Activated CD4-positive, alpha-beta memory T cell treated with anti-CD3 and anti-CD28 coated beads, Interleukin-2, amount 10 ng/mL, durations not matched to agents 7 days and 5 days (primary cell): Measurements from ENCODE around the gene SELENBP1. TPM values are rescaled to one million over a fixed set of nuclear protein-coding genes. Genes with fewer than 3 reads are reported as not detected.
"Not testable (repeated sequence)": the region's sequence is repeated elsewhere in the genome, so short reads cannot be mapped to it uniquely, and the experiment has no call there.

Source experiments
- CTCF ChIA-PET: fragments of 350-600 bp; sonication (Branson Sonifier 250); formaldehyde crosslinking; loops from one replicate; lab custom pipeline; 2021; ENCODE audit warnings: antibody characterized with exemption, inconsistent platforms; lab: Charles Lee
- POLR2A ChIA-PET: fragments of 350-600 bp; sonication (Branson Sonifier 250); formaldehyde crosslinking; loops from one replicate; lab custom pipeline; 2021; ENCODE audit warnings: antibody characterized with exemption; lab: Charles Lee
- DNase-seq: peaks from one replicate; pipeline ENCODE4 v3.0.0-alpha.2; 2020
- H3K27ac Mint-ChIP-seq: one replicate; pipeline ENCODE4 v1.8.0; 2021; ENCODE audit warnings: mild to moderate bottlenecking, mixed read lengths
- H3K27me3 Mint-ChIP-seq: one replicate; pipeline ENCODE4 v1.8.0; 2021; ENCODE audit warnings: mixed read lengths
- H3K36me3 Mint-ChIP-seq: one replicate; pipeline ENCODE4 v1.8.0; 2021; ENCODE audit warnings: low read depth, mixed read lengths
- H3K4me1 Mint-ChIP-seq: one replicate; pipeline ENCODE4 v1.8.0; 2021; ENCODE audit warnings: mixed read lengths
- H3K4me3 Mint-ChIP-seq: one replicate; pipeline ENCODE4 v1.8.0; 2021; ENCODE audit warnings: mild to moderate bottlenecking, mixed read lengths
- H3K9me3 Mint-ChIP-seq: one replicate; pipeline ENCODE4 v1.8.0; 2021; ENCODE audit warnings: mixed read lengths
- total RNA-seq, 2 experiments: library from RNA; stranded (reverse); gene quantifications; one replicate each; pipeline ENCODE4 v1.2.3, GENCODE V29; 2021

Gene SELENBP1
- total RNA-seq, 2 experiments from 2014 or later = not detected

GRCh38 chr1:151401125-151401788 lies 28.8 kb upstream of the SELENBP1 start:
- Mint-ChIP-seq H3K36me3 (peaks cover 57% of the 10 kb centered on the region), H3K27me3 (no peaks in the 10 kb centered on the region), H3K27ac (peak overlapping the region; percentile 24), H3K4me3 (peak overlapping the region; percentile 89), H3K9me3 (no peaks in the 10 kb centered on the region), H3K4me1 (peaks cover 35% of the 10 kb centered on the region)
- DNase-seq = no peak
- POLR2A ChIA-PET = interaction anchor here (1.1 to 1.9 kb wide), 4 partner anchors 49 to 390 kb away, joined by 3 to 7 read pairs (median 4); partner anchors contain the start of genes PSMD4 and TDRKH
- CTCF ChIA-PET = no interaction called here

- no peaks in the 10 kb centered on the region for H3K27me3 Mint-ChIP-seq
- CTCF ChIA-PET = interaction anchor here (0.5 to 3.1 kb wide), 10 partner anchors 15 to 304 kb away, joined by 3 to 18 read pairs (median 4); partner anchors contain the start of genes PI4KB and ZNF687
- POLR2A ChIA-PET = interaction anchor here (0.6 to 2.9 kb wide), 29 partner anchors 11 to 593 kb away, joined by 3 to 13 read pairs (median 3); partner anchors contain the start of genes MRPL9, PSMD4, RFX5 and VPS72
- peak within 1 kb of the TSS; percentile 89 for H3K4me3 Mint-ChIP-seq
- H3K9me3 Mint-ChIP-seq = no peaks in the 10 kb centered on the region
- H3K4me1 Mint-ChIP-seq = peaks cover 35% of the 10 kb centered on the region
- peak; percentile 86 for DNase-seq
- peaks cover 40% of the 10 kb centered on the region for H3K36me3 Mint-ChIP-seq
- peak within 1 kb of the TSS; percentile 97 for H3K27ac Mint-ChIP-seq
These were observed 27.0 kb upstream of the SELENBP1 start, which contains the start of gene PSMB4 for GRCh38 chr1:151399324-151400171. TSS of gene PSMB4 (plus strand) at chr1:151399573. CDS start at chr1:151399588, 15 bp downstream.

GRCh38 chr1:151396265-151396664 lies 23.8 kb upstream of the SELENBP1 start:
- DNase-seq, H3K27me3 Mint-ChIP-seq, H3K27ac Mint-ChIP-seq, H3K9me3 Mint-ChIP-seq, H3K4me3 Mint-ChIP-seq: not testable (repeated sequence)
- ChIA-PET POLR2A (interaction anchor here (2.1 kb wide), 1 partner anchor 9 kb away, joined by 6 read pairs; no protein-coding TSS in a partner anchor), CTCF (interaction anchor here (1.0 to 2.0 kb wide), 2 partner anchors 12 to 48 kb away, joined by 3 to 5 read pairs; no protein-coding TSS in a partner anchor)
- peaks cover 20% of the 10 kb centered on the region for H3K4me1 Mint-ChIP-seq
- peaks cover 17% of the 10 kb centered on the region for H3K36me3 Mint-ChIP-seq

- no peaks in the 10 kb centered on the region for H3K36me3 Mint-ChIP-seq
- no peak overlapping the region for H3K27ac Mint-ChIP-seq
- ChIA-PET POLR2A (interaction anchor here (1.0 kb wide), 1 partner anchor 93 kb away, joined by 3 read pairs; no protein-coding TSS in a partner anchor), CTCF (interaction anchor here (0.6 kb wide), 1 partner anchor 775 kb away, joined by 4 read pairs; no protein-coding TSS in a partner anchor)
- no peak overlapping the region for H3K4me3 Mint-ChIP-seq
- peaks cover 9% of the 10 kb centered on the region for H3K27me3 Mint-ChIP-seq
- H3K9me3 Mint-ChIP-seq = no peaks in the 10 kb centered on the region
- DNase-seq = no peak
- H3K4me1 Mint-ChIP-seq = peaks cover under 1% of the 10 kb centered on the region
These were observed 21.1 kb upstream of the SELENBP1 start for GRCh38 chr1:151393583-151393982.

GRCh38 chr1:151391079-151391563 lies 18.6 kb upstream of the SELENBP1 start:
- no peak for DNase-seq
- Mint-ChIP-seq H3K27me3 (peaks cover 9% of the 10 kb centered on the region), H3K4me3 (no peak overlapping the region), H3K9me3 (no peaks in the 10 kb centered on the region), H3K4me1 (no peaks in the 10 kb centered on the region), H3K36me3 (no peaks in the 10 kb centered on the region), H3K27ac (no peak overlapping the region)
- ChIA-PET POLR2A (no interaction called here), CTCF (interaction anchor here (0.7 kb wide), 1 partner anchor 103 kb away, joined by 3 read pairs; no protein-coding TSS in a partner anchor)

- H3K27ac Mint-ChIP-seq, H3K27me3 Mint-ChIP-seq, H3K9me3 Mint-ChIP-seq, H3K36me3 Mint-ChIP-seq, POLR2A ChIA-PET, DNase-seq, H3K4me1 Mint-ChIP-seq, H3K4me3 Mint-ChIP-seq: not testable (repeated sequence)
- CTCF ChIA-PET = interaction anchor here (0.7 kb wide), 1 partner anchor 104 kb away, joined by 3 read pairs; no protein-coding TSS in a partner anchor
These were observed 17.9 kb upstream of the SELENBP1 start for GRCh38 chr1:151390221-151391078.

- H3K4me3 Mint-ChIP-seq = no peak overlapping the region
- no peak for DNase-seq
- no peaks in the 10 kb centered on the region for H3K27me3 Mint-ChIP-seq
- no peaks in the 10 kb centered on the region for H3K36me3 Mint-ChIP-seq
- ChIA-PET POLR2A (no interaction called here), CTCF (no interaction called here)
- no peak overlapping the region for H3K27ac Mint-ChIP-seq
- no peaks in the 10 kb centered on the region for H3K4me1 Mint-ChIP-seq
- H3K9me3 Mint-ChIP-seq = no peaks in the 10 kb centered on the region
These were observed 13.5 kb upstream of the SELENBP1 start for GRCh38 chr1:151386002-151386401.

- H3K4me3 Mint-ChIP-seq = no peak overlapping the region
- DNase-seq = no peak
- no peaks in the 10 kb centered on the region for H3K4me1 Mint-ChIP-seq
- H3K27ac Mint-ChIP-seq = no peak overlapping the region
- H3K27me3 Mint-ChIP-seq = no peaks in the 10 kb centered on the region
- ChIA-PET CTCF (interaction anchor here (0.9 to 1.6 kb wide), 3 partner anchors 11 to 18 kb away, joined by 3 to 5 read pairs (median 3); partner anchors contain the start of gene PSMB4), POLR2A (interaction anchor here (1.8 kb wide), 1 partner anchor 14 kb away, joined by 8 read pairs; the partner anchor contains the start of gene PSMB4)
- no peaks in the 10 kb centered on the region for H3K9me3 Mint-ChIP-seq
- H3K36me3 Mint-ChIP-seq = no peaks in the 10 kb centered on the region
These were observed 12.1 kb upstream of the SELENBP1 start for GRCh38 chr1:151384584-151384983.

GRCh38 chr1:151377150-151377884 lies 4.8 kb upstream of the SELENBP1 start:
- Mint-ChIP-seq H3K36me3 (no peaks in the 10 kb centered on the region), H3K27ac (no peak overlapping the region), H3K4me3 (no peak overlapping the region), H3K4me1 (no peaks in the 10 kb centered on the region), H3K9me3 (no peaks in the 10 kb centered on the region), H3K27me3 (peaks cover 5% of the 10 kb centered on the region)
- DNase-seq = no peak
- ChIA-PET POLR2A (no interaction called here), CTCF (no interaction called here)

GRCh38 chr1:151373196-151373595 lies 691 bp upstream of the SELENBP1 start:
- Mint-ChIP-seq H3K9me3 (no peaks in the 10 kb centered on the region), H3K27ac (no peak overlapping the region), H3K36me3 (no peaks in the 10 kb centered on the region), H3K4me3 (no peak overlapping the region), H3K27me3 (peaks cover 5% of the 10 kb centered on the region), H3K4me1 (no peaks in the 10 kb centered on the region)
- no peak for DNase-seq
- CTCF ChIA-PET = interaction anchor here (0.6 kb wide), 1 partner anchor 236 kb away, joined by 3 read pairs; no protein-coding TSS in a partner anchor
- POLR2A ChIA-PET = no interaction called here

- H3K36me3 Mint-ChIP-seq = no peaks in the 10 kb centered on the region
- no peaks in the 10 kb centered on the region for H3K4me1 Mint-ChIP-seq
- CTCF ChIA-PET = interaction anchor here (0.6 kb wide), 1 partner anchor 20 kb away, joined by 3 read pairs; no protein-coding TSS in a partner anchor
- H3K9me3 Mint-ChIP-seq = no peaks in the 10 kb centered on the region
- H3K27ac Mint-ChIP-seq = no peak overlapping the region
- H3K4me3 Mint-ChIP-seq = no peak overlapping the region
- no peaks in the 10 kb centered on the region for H3K27me3 Mint-ChIP-seq
- DNase-seq = no peak
- POLR2A ChIA-PET = interaction anchor here (1.0 kb wide), 1 partner anchor 28 kb away, joined by 3 read pairs; the partner anchor contains the start of gene PSMB4
These were observed 991 bp downstream of the SELENBP1 start for GRCh38 chr1:151371370-151372057.
